VCaP (cell line): Measurements from ENCODE around the gene RUNX2.
A peak's percentile ranks its signal among the peaks of the same experiment; 100 is the strongest.

ENCODE experiments used
- H3K27ac ChIP-seq: fragments of 450-650 bp; 2 replicates; pipeline ENCODE4 v1.5.1; 2017
- CTCF ChIP-seq: fragments of 450-650 bp; conservative IDR thresholded peaks from 2 replicates; pipeline ENCODE4 v1.5.1; 2017; ENCODE audit warnings: mild to moderate bottlenecking, moderate library complexity

RUNX2 gene

GRCh38 chr6:45608252-45608913 is 280.3 kb downstream of the RUNX2 start:
- H3K27ac ChIP-seq: peak overlapping the region; percentile 34
- TF ChIP-seq CTCF: no peak

GRCh38 chr6:45609141-45609638 is 281.1 kb downstream of the RUNX2 start:
- no peak overlapping the region for H3K27ac ChIP-seq
- no peak for TF ChIP-seq CTCF

GRCh38 chr6:45610374-45610773 is 282.2 kb downstream of the RUNX2 start:
- H3K27ac ChIP-seq: no peak overlapping the region
- no peak for TF ChIP-seq CTCF

GRCh38 chr6:45610832-45611231 is 282.7 kb downstream of the RUNX2 start:
- no peak for TF ChIP-seq CTCF
- no peak overlapping the region for H3K27ac ChIP-seq

- no peak overlapping the region for H3K27ac ChIP-seq
- TF ChIP-seq CTCF: no peak
Observed at GRCh38 chr6:45611491-45611890, 283.4 kb downstream of the RUNX2 start.

GRCh38 chr6:45613656-45614055 is 285.5 kb downstream of the RUNX2 start:
- H3K27ac ChIP-seq: no peak overlapping the region
- no peak for TF ChIP-seq CTCF

- no peak for TF ChIP-seq CTCF
- no peak overlapping the region for H3K27ac ChIP-seq
Observed at GRCh38 chr6:45614488-45615285, 286.6 kb downstream of the RUNX2 start.
